Endothelial cell of umbilical vein (primary cell): ENCODE data around the gene SLC10A7. TPM values are rescaled to one million over a fixed set of nuclear protein-coding genes. Genes with fewer than 3 reads are reported as not detected.

ENCODE experiments used
- BruUV-seq: library from RNA; stranded (reverse); fragments of 400-500 nt; replicated peaks from 2 replicates; lab custom pipeline; 2021; lab: Mats Ljungman, UMichigan
- CTCF ChIA-PET: fragments of 300-600, 350-600 bp; sonication (Branson Sonifier 250); formaldehyde crosslinking; loops from one replicate; lab custom pipeline; 2021; ENCODE audit warnings: antibody characterized with exemption, inconsistent platforms; lab: Charles Lee
- POLR2A ChIA-PET: fragments of 300-600, 350-600 bp; sonication (Branson Sonifier 250); formaldehyde crosslinking; loops from one replicate; lab custom pipeline; 2021; ENCODE audit warnings: antibody characterized with exemption, inconsistent platforms; lab: Charles Lee
- DNase-seq: peaks from one replicate; pipeline ENCODE4 v3.0.0-alpha.2; 2011; ENCODE audit warnings: low read depth, low spot score
- FAIRE-seq: peaks from 2 replicates; lab custom pipeline; 2011; peaks lifted over from hg19 to GRCh38; lab: Jason Lieb, UNC
- H2AFZ ChIP-seq: 2 replicates; pipeline ENCODE4 v1.6.0; 2012; ENCODE audit warnings: low read depth, low read length, control low read depth, inconsistent platforms
- H3K27ac ChIP-seq: 2 replicates; pipeline ENCODE4 v1.5.1; 2011; ENCODE audit warnings: low read depth, mild to moderate bottlenecking, control low read depth, low read length, moderate library complexity; ENCODE audit not compliant: insufficient read depth
- H3K27me3 ChIP-seq, 2 experiments: 2 replicates each; pipeline versions ENCODE4 v1.6.0 to v1.6.1; 2011; ENCODE audit warnings: low read length in 2 of 2, mixed read lengths in 1 of 2; ENCODE audit not compliant: control insufficient read depth in 2 of 2, insufficient read depth in 2 of 2
- H3K36me3 ChIP-seq, 2 experiments: 2 replicates in 1 of 2; 3 replicates in 1 of 2; pipeline ENCODE4 v1.5.1; 2011; ENCODE audit warnings: low read length in 2 of 2, mild to moderate bottlenecking in 1 of 2, moderate library complexity in 1 of 2; ENCODE audit not compliant: control insufficient read depth in 2 of 2, insufficient read depth in 2 of 2; ENCODE audit errors: extremely low read depth in 1 of 2
- H3K4me1 ChIP-seq: 3 replicates; pipeline ENCODE4 v1.5.1; 2011; ENCODE audit warnings: mild to moderate bottlenecking, low read length; ENCODE audit not compliant: control insufficient read depth, insufficient read depth; ENCODE audit errors: extremely low read depth
- H3K4me2 ChIP-seq: 2 replicates; pipeline ENCODE4 v1.6.1; 2011; ENCODE audit warnings: low read length, control low read depth, mixed read lengths; ENCODE audit not compliant: insufficient read depth
- H3K4me3 ChIP-seq, 3 experiments: fragments of 200-600 bp in 1 of 3; sonication (generic), shearing (Covaris generic) in 1 of 3; replicated peaks in 1 of 3; 2 replicates each; pipeline ENCODE4 v1.5.1; 2011 to 2016; ENCODE audit warnings: control low read depth in 3 of 3, low read length in 3 of 3, mild to moderate bottlenecking in 2 of 3, inconsistent platforms in 1 of 3, low read depth in 1 of 3, moderate library complexity in 1 of 3; ENCODE audit not compliant: insufficient read depth in 1 of 3
- H3K79me2 ChIP-seq: 2 replicates; pipeline ENCODE4 v1.6.0; 2012; ENCODE audit warnings: low read length, inconsistent platforms; ENCODE audit not compliant: control insufficient read depth, insufficient read depth
- H3K9ac ChIP-seq: replicated peaks from 2 replicates; pipeline ENCODE3; 2011; ENCODE audit warnings: low read length, control low read depth; ENCODE audit not compliant: insufficient read depth; ENCODE audit errors: extremely low read depth
- H3K9me1 ChIP-seq: replicated peaks from 3 replicates; pipeline ENCODE4 v1.6.0; 2011; ENCODE audit warnings: mild to moderate bottlenecking, low read length; ENCODE audit not compliant: control insufficient read depth, insufficient read depth; ENCODE audit errors: extremely low read depth
- H3K9me3 ChIP-seq: replicated peaks from 2 replicates; pipeline ENCODE4 v1.5.1; 2012; ENCODE audit warnings: low read length, inconsistent platforms; ENCODE audit not compliant: control insufficient read depth, insufficient read depth
- H4K20me1 ChIP-seq: replicated peaks from 2 replicates; pipeline ENCODE3; 2011; ENCODE audit warnings: mild to moderate bottlenecking, low read length; ENCODE audit not compliant: control insufficient read depth, insufficient read depth; ENCODE audit errors: extremely low read depth
- EZH2 ChIP-seq: IDR thresholded peaks from 2 replicates; pipeline ENCODE4 v1.6.1; 2012; ENCODE audit warnings: borderline replicate concordance, low read depth, mild to moderate bottlenecking, moderate library complexity, low read length, inconsistent platforms; ENCODE audit not compliant: severe bottlenecking
- FOS ChIP-seq: IDR thresholded peaks from 2 replicates; pipeline ENCODE4 v1.6.1; 2011; ENCODE audit warnings: mild to moderate bottlenecking, low read length, moderate library complexity, borderline replicate concordance; ENCODE audit not compliant: insufficient read depth
- GATA2 ChIP-seq: IDR thresholded peaks from 2 replicates; pipeline ENCODE4 v1.7.0; 2011; ENCODE audit warnings: low read depth, mild to moderate bottlenecking, moderate library complexity, mixed read lengths, low read length; ENCODE audit not compliant: insufficient read length, insufficient read depth
- JUN ChIP-seq: IDR thresholded peaks from 2 replicates; pipeline ENCODE4 v1.6.1; 2011; ENCODE audit warnings: borderline replicate concordance, low read depth; ENCODE audit not compliant: insufficient read length, insufficient read depth
- MYC ChIP-seq: IDR thresholded peaks from one replicate; pipeline ENCODE4 v1.6.1; 2011; ENCODE audit warnings: mild to moderate bottlenecking, low read depth, low read length
- POLR2A ChIP-seq: IDR thresholded peaks from 2 replicates; pipeline ENCODE4 v1.6.1; 2012; ENCODE audit warnings: low read depth, mild to moderate bottlenecking, control low read depth, low read length
- POLR2AphosphoS5 ChIP-seq: IDR thresholded peaks from 2 replicates; pipeline ENCODE4 v1.6.1; 2012; ENCODE audit warnings: low read depth, mild to moderate bottlenecking, control low read depth, low read length, moderate library complexity; ENCODE audit not compliant: insufficient read depth
- dilution Hi-C: fragments of 300-500 bp; cut with MboI; formaldehyde crosslinking; loops from one replicate; pipeline ENCODE4 v1.15.0; 2019; ENCODE audit warnings: low sequenced_read_pairs; ENCODE audit not compliant: extremely low pct_ligation_motif_present
- intact Hi-C: fragments of 100-400 bp; cut with micrococcal nuclease; formaldehyde crosslinking; loops from one replicate; pipeline ENCODE4 v1.10.0; 2022
- polyA plus RNA-seq, 4 experiments: library from polyadenylated mRNA; depleted of rRNA in 3 of 4; stranded (reverse) in 3 of 4; unstranded in 1 of 4; fragments of >200 nt; gene quantifications; 2 replicates each; pipeline versions ENCODE4 v1.2.1 to v1.2.3, GENCODE V29; 2011 to 2012; ENCODE audit warnings: missing spikeins in 1 of 4
- total RNA-seq: library from RNA; stranded (reverse); gene quantifications from 2 replicates; pipeline ENCODE4 v1.2.3, GENCODE V29; 2021
- TF ChIP-seq, protein P1 (sequence below): IDR thresholded peaks from 2 replicates; pipeline ENCODE4 v1.6.1; 2011; ENCODE audit not compliant: insufficient read depth, insufficient read length
- TF ChIP-seq, protein P2 (sequence below), 2 donors: IDR thresholded peaks; 1 replicate in 1 of 2; 2 replicates in 1 of 2; pipeline ENCODE4 v1.5.1; 2011; ENCODE audit warnings: low read length in 2 of 2, mild to moderate bottlenecking in 2 of 2, moderate library complexity in 2 of 2, control low read depth in 1 of 2, inconsistent platforms in 1 of 2, low read depth in 1 of 2; ENCODE audit not compliant: insufficient read depth in 1 of 2; ENCODE audit errors: extremely low read depth in 1 of 2

Gene SLC10A7
- total and polyA plus RNA-seq, 2 donors (not counting 3 experiments of a cell fraction or from before 2014, with no cell fraction given), result 13.6 to 20.4 TPM

DNA sequence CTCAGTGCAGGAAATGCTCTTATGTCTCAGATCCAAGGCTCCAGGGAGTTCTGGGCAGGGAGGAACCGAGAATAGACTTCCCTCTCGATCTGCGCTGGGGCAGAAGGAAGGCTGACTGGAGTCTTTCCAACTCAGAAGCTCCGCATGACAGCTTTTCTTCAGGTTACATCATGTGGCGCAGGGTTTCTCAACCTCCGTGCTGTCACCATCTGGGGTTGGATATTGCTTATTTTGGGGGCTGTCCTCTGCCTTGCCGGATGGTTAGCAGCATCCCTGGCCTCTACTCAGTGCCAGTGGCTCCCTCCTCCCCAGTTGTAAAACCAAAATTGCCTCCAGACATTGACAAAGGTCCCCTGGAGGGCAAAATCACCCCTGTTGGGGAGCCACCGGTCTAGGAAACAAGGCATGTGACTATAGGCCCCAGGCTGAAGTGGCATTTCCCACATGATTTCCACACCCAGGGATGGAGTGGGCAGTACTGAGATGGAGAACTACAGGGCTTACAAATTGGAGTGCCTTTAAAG lies 286.0 kb downstream of the SLC10A7 start:
- TF ChIP-seq FOS, result no peak
- TF ChIP-seq MYC, result no peak
- TF ChIP-seq GATA2, result no peak
- no peak for TF ChIP-seq EZH2
- TF ChIP-seq JUN, result no peak
- TF ChIP-seq POLR2AphosphoS5, result no peak
- TF ChIP-seq, protein P1, sequence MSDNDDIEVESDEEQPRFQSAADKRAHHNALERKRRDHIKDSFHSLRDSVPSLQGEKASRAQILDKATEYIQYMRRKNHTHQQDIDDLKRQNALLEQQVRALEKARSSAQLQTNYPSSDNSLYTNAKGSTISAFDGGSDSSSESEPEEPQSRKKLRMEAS, result no peak
- TF ChIP-seq, protein P2, sequence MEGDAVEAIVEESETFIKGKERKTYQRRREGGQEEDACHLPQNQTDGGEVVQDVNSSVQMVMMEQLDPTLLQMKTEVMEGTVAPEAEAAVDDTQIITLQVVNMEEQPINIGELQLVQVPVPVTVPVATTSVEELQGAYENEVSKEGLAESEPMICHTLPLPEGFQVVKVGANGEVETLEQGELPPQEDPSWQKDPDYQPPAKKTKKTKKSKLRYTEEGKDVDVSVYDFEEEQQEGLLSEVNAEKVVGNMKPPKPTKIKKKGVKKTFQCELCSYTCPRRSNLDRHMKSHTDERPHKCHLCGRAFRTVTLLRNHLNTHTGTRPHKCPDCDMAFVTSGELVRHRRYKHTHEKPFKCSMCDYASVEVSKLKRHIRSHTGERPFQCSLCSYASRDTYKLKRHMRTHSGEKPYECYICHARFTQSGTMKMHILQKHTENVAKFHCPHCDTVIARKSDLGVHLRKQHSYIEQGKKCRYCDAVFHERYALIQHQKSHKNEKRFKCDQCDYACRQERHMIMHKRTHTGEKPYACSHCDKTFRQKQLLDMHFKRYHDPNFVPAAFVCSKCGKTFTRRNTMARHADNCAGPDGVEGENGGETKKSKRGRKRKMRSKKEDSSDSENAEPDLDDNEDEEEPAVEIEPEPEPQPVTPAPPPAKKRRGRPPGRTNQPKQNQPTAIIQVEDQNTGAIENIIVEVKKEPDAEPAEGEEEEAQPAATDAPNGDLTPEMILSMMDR (IDR thresholded peaks at IDR 0.05; ENCODE audit: extremely low read depth in 1 of 2, insufficient read depth in 1 of 2, low read depth in 1 of 2, low read length in 2 of 2), result no peak
- no peak for TF ChIP-seq POLR2A
- FAIRE-seq (no peak), DNase-seq (no peak)
- Histone ChIP-seq H4K20me1 (no peaks in the 10 kb centered on the region), H3K4me1 (peaks cover 2% of the 10 kb centered on the region), H3K4me3 (no peak overlapping the region), H2AFZ (no peak overlapping the region), H3K27me3 (no peaks in the 10 kb centered on the region), H3K9me3 (no peaks in the 10 kb centered on the region), H3K36me3 (no peaks in the 10 kb centered on the region), H3K9me1 (no peaks in the 10 kb centered on the region), H3K9ac (no peak overlapping the region), H3K4me2 (no peak overlapping the region), H3K79me2 (no peaks in the 10 kb centered on the region), H3K27ac (no peak overlapping the region)
- dilution Hi-C loops, result no loop called here
- ChIA-PET CTCF (no interaction called here), POLR2A (no interaction called here)
- BruUV-seq, result no TSS peak
- intact Hi-C loops, result no loop called here
